ENCODE data around the gene ZNF705A.
"Not testable (repeated sequence)": the region's sequence is repeated elsewhere in the genome, so short reads cannot be mapped to it uniquely, and the experiment has no call there.

- TF ChIP-seq, protein P1, sequence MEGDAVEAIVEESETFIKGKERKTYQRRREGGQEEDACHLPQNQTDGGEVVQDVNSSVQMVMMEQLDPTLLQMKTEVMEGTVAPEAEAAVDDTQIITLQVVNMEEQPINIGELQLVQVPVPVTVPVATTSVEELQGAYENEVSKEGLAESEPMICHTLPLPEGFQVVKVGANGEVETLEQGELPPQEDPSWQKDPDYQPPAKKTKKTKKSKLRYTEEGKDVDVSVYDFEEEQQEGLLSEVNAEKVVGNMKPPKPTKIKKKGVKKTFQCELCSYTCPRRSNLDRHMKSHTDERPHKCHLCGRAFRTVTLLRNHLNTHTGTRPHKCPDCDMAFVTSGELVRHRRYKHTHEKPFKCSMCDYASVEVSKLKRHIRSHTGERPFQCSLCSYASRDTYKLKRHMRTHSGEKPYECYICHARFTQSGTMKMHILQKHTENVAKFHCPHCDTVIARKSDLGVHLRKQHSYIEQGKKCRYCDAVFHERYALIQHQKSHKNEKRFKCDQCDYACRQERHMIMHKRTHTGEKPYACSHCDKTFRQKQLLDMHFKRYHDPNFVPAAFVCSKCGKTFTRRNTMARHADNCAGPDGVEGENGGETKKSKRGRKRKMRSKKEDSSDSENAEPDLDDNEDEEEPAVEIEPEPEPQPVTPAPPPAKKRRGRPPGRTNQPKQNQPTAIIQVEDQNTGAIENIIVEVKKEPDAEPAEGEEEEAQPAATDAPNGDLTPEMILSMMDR (optimal IDR thresholded peaks at IDR 0.05 in 1 of 3, IDR thresholded peaks at IDR 0.05 in 1 of 3, conservative IDR thresholded peaks at IDR 0.05 in 1 of 3; ENCODE audit: extremely low read depth in 1 of 3, insufficient read depth in 2 of 3, low read length in 3 of 3), result not testable (repeated sequence)
- not testable (repeated sequence) for TF ChIP-seq EZH2 (IDR thresholded peaks at IDR 0.05; ENCODE audit: low read length)
Observed at GRCh38 chr12:8172911-8173310, 16.1 kb downstream of the ZNF705A start.

Measured in keratinocyte (primary cell).